ENCODE measurements around the gene RAPGEF4.

GRCh38 chr2:172997031-172997430 is 261.4 kb downstream of the RAPGEF4 start:
- TF ChIP-seq ZBTB1 (tag by site-specific recombination; IDR thresholded peaks at IDR 0.05) (no peak), ZNF24 (tag by site-specific recombination; IDR thresholded peaks at IDR 0.05) (no peak), MEIS1 (CRISPR knock-in tag; IDR thresholded peaks at IDR 0.05; ENCODE audit: borderline replicate concordance) (no peak)
